Renal cortex interstitium (tissue), 11 donors: Measurements from ENCODE around the gene PGD. TPM values are rescaled to one million over a fixed set of nuclear protein-coding genes. Genes with fewer than 3 reads are reported as not detected.
"Not testable (repeated sequence)": the region's sequence is repeated elsewhere in the genome, so short reads cannot be mapped to it uniquely, and the experiment has no call there.

ENCODE experiments used
- DNase-seq, 11 donors: peaks; one replicate each; pipeline ENCODE4 v3.0.0-alpha.2; 2013; ENCODE audit warnings: low read depth in 9 of 11, low spot score in 4 of 11; ENCODE audit errors: extremely low read depth in 1 of 11
- polyA plus RNA-seq, 3 donors: library from polyadenylated mRNA; unstranded; fragments of 120-200 nt; gene quantifications; one replicate each; pipeline ENCODE4 v1.2.1, GENCODE V29; 2013; ENCODE audit not compliant: insufficient read length in 3 of 3

PGD gene
- polyA plus RNA-seq, 3 donors = 168 to 220 (median 180) TPM

- DNase-seq = no peak
Observed at GRCh38 chr1:10450836-10451235, 52.0 kb downstream of the PGD start.

GRCh38 chr1:10451287-10451686 is 52.4 kb downstream of the PGD start:
- no peak for DNase-seq

- no peak for DNase-seq
Observed at GRCh38 chr1:10456048-10456447, 57.2 kb downstream of the PGD start.

GRCh38 chr1:10456661-10457060 is 57.8 kb downstream of the PGD start:
- no peak for DNase-seq

- not testable (repeated sequence) for DNase-seq
Observed at GRCh38 chr1:10457462-10457861, 58.6 kb downstream of the PGD start.

GRCh38 chr1:10457875-10458274 is 59.0 kb downstream of the PGD start:
- no peak for DNase-seq

- DNase-seq = no peak
Observed at GRCh38 chr1:10459184-10459583, 60.3 kb downstream of the PGD start.

- no peak for DNase-seq
Observed at GRCh38 chr1:10467078-10467477, 68.2 kb downstream of the PGD start.

GRCh38 chr1:10470043-10470442 is 71.2 kb downstream of the PGD start:
- DNase-seq = no peak

Other genes starting within 250 kb of the PGD start
- 10 to 100 TPM; 46.9 to 50.4 (median 47.3) TPM for gene KIF1B, start 188.5 kb upstream of the PGD start, polyA plus RNA-seq
- 10 to 100 TPM; 34.0 to 39.2 (median 36.4) TPM for gene CENPS, start 31.4 kb downstream of the PGD start, polyA plus RNA-seq
- 1 to 10 TPM; 1.3 to 2.1 (median 1.9) TPM for gene CORT, start 51.0 kb downstream of the PGD start, polyA plus RNA-seq
- gene DFFA, start 73.5 kb downstream of the PGD start, polyA plus RNA-seq = 10 to 100 TPM; 43.0 to 45.2 (median 45.2) TPM
- gene PEX14, start 75.9 kb downstream of the PGD start, polyA plus RNA-seq = 10 to 100 TPM; 20.5 to 25.2 (median 24.7) TPM